Lower leg skin (tissue), 3 donors: ENCODE measurements around the gene TMEM190.

Experiments used
- CTCF ChIP-seq, 3 donors: fragments of 450-650 bp; IDR thresholded peaks; one replicate each; pipeline ENCODE4 v1.5.1; 2016; ENCODE audit warnings: antibody characterized with exemption in 3 of 3, mild to moderate bottlenecking in 3 of 3, moderate library complexity in 2 of 3
- POLR2A ChIP-seq, 2 donors: fragments of 450-650 bp; IDR thresholded peaks; one replicate each; pipeline ENCODE4 v1.6.1; 2016 to 2017; ENCODE audit warnings: antibody characterized with exemption in 2 of 2, mild to moderate bottlenecking in 1 of 2, moderate library complexity in 1 of 2

GRCh38 chr19:55424518-55424917 lies 47.9 kb downstream of the TMEM190 start:
- TF ChIP-seq CTCF (IDR thresholded peaks at IDR 0.05) (no peak), POLR2A (IDR thresholded peaks at IDR 0.05) (no peak)
